ENCODE measurements around the gene HNRNPF. TPM values are rescaled to one million over a fixed set of nuclear protein-coding genes. Genes with fewer than 3 reads are reported as not detected.

Gene HNRNPF
- total and polyA plus RNA-seq, 2 of the 4 experiments (the other 2 are of a cell fraction), result 169 to 207 TPM

GRCh38 chr10:43369921-43370320 lies 39.1 kb downstream of the HNRNPF start:
- no peak for DNase-seq
- no peak for ATAC-seq (ENCODE audit: low read depth)
- CTCF ChIA-PET, result no interaction called here

More at GRCh38 chr10:43369921-43370320, 39.1 kb downstream of the HNRNPF start:
- no peaks in the 10 kb centered on the region for H4K20me1 ChIP-seq (ENCODE audit: insufficient read depth, low read length)
- dilution Hi-C loops (cut with HindIII; ENCODE audit: low sequenced_read_pairs, unreplicated experiment), result no loop called here
- intact Hi-C loops (cut with micrococcal nuclease), result no loop called here
- no peak overlapping the region for H3K14ac ChIP-seq (replicated peaks; ENCODE audit: low read depth, low read length)
- no peak overlapping the region for H3K18ac ChIP-seq (ENCODE audit: low read depth, low read length)
- no peak overlapping the region for H2BK20ac ChIP-seq (ENCODE audit: low read depth, low read length)
- no peak overlapping the region for H3K23ac ChIP-seq (ENCODE audit: low read depth, low read length)
- H2BK5ac ChIP-seq (ENCODE audit: low read depth, low read length, poor library complexity, severe bottlenecking), result no peak overlapping the region
- peaks cover 15% of the 10 kb centered on the region for H3K27me3 ChIP-seq (ENCODE audit: control insufficient read depth, insufficient read depth, low read length)
- no peak overlapping the region for H2AK9ac ChIP-seq (replicated peaks; ENCODE audit: low read depth, low read length, poor library complexity)
- no peak overlapping the region for H2BK15ac ChIP-seq (ENCODE audit: low read depth, low read length)
- H3K9ac ChIP-seq (ENCODE audit: low read depth, low read length), result no peak overlapping the region
- POLR2A ChIA-PET (ENCODE audit: unreplicated experiment), result no interaction called here
- in situ Hi-C loops (cut with MboI; ENCODE audit: low sequenced_read_pairs), result no loop called here
- H2AK5ac ChIP-seq (ENCODE audit: low read depth, low read length), result no peak overlapping the region
- H3K56ac ChIP-seq (ENCODE audit: extremely low read depth, insufficient read depth, low read length), result no peak overlapping the region
- no peak overlapping the region for H2BK120ac ChIP-seq (ENCODE audit: low read depth, low read length)
- H2AFZ ChIP-seq (replicated peaks; ENCODE audit: low read length, poor library complexity), result no peak overlapping the region
- no peaks in the 10 kb centered on the region for H3K4me1 ChIP-seq (ENCODE audit: control insufficient read depth, insufficient read depth, low read length)
- H3K4me3 ChIP-seq (ENCODE audit: insufficient read depth, low read depth, low read length), result no peak overlapping the region
- no peaks in the 10 kb centered on the region for H3K9me1 ChIP-seq (ENCODE audit: insufficient read depth, low read length)
- no peaks in the 10 kb centered on the region for H3K36me3 ChIP-seq (ENCODE audit: control insufficient read depth, insufficient read depth, low read length)
- no TSS peak for BruUV-seq (replicated peaks)
- no peak overlapping the region for H3K4me2 ChIP-seq (ENCODE audit: low read depth, low read length)
- WGBS, 2 experiments (ENCODE audit: extremely low coverage in 2 of 2, insufficient read length in 1 of 2), result 80% methylated on average over 2 of the region's 4 CpGs; no CpG with 5 or more reads in 1 of the 2 experiments
- H4K91ac ChIP-seq (ENCODE audit: insufficient read depth, low read depth, low read length), result no peak overlapping the region
- H4K8ac ChIP-seq (ENCODE audit: low read depth in 2 of 2, low read length in 2 of 2), result no peak overlapping the region
- no peak overlapping the region for H3K4ac ChIP-seq (ENCODE audit: low read depth, low read length)
- no peak overlapping the region for H4K5ac ChIP-seq (ENCODE audit: low read depth, low read length)
- no peak overlapping the region for H3K27ac ChIP-seq (ENCODE audit: insufficient read depth, low read length)
- H3K9me3 ChIP-seq (ENCODE audit: control insufficient read depth, insufficient read depth, low read length), result no peaks in the 10 kb centered on the region
- no peaks in the 10 kb centered on the region for H3K79me1 ChIP-seq (ENCODE audit: low read depth in 1 of 2, low read length in 2 of 2)
- no peak for TF ChIP-seq MXI1 (IDR thresholded peaks at IDR 0.05; ENCODE audit: borderline replicate concordance, low read depth, low read length)
- TF ChIP-seq FOS (IDR thresholded peaks at IDR 0.05; ENCODE audit: low read depth, low read length), result no peak
